Measurements from ENCODE around the gene TSPAN3. TPM values are rescaled to one million over a fixed set of nuclear protein-coding genes. Genes with fewer than 3 reads are reported as not detected.
A peak's percentile ranks its signal among the peaks of the same experiment; 100 is the strongest.

Gene TSPAN3
- total and polyA plus RNA-seq, 10 of the 15 experiments (the other 5 are each of a cell fraction or from before 2014, with no cell fraction given): 18.9 to 114 (median 57.2) TPM

DNA sequence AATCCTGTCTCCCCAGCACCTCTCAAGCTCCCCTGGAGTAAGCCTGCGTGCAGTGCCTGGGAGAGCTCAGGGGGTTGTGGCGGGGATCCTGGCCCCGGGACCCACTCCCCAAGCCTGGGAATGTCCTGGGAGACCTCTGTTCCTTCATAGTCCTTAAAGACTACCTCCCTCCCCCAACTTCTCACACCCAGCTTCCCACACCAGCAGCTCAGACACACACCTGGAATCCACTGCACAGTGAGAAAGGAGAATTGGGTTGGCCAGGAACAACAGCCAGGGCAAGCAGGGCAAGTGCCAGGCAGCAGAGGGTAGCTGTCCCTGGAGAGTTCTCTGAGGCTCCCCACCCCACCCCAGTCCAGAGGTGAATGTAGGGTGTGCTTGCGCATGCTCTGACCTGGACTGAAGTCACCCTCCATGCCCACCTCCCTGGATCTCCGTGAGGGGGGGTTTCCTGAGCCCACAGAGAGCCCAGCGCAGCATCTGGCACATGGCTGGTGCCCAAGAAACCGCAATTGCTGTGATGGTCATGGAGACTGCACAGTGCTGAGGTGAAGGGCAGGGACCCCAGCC lies 53.7 kb downstream of the TSPAN3 start:
- POLR2A ChIA-PET: interaction anchor here (0.9 to 4.0 kb wide), 5 partner anchors 15 to 33 kb away, joined by 3 to 19 read pairs (median 3); no protein-coding TSS in a partner anchor
- Histone ChIP-seq H3K79me2 (ENCODE audit: control insufficient read depth, insufficient read depth, low read length) (no peaks in the 10 kb centered on the region), H3K4me2 (ENCODE audit: control insufficient read depth, insufficient read depth) (no peak overlapping the region), H4K20me1 (ENCODE audit: control insufficient read depth, insufficient read depth) (no peaks in the 10 kb centered on the region), H3K4me3 (no peak overlapping the region), H3K9ac (ENCODE audit: control insufficient read depth, insufficient read depth, low read length) (no peak overlapping the region), H3K9me3 (replicated peaks; ENCODE audit: control insufficient read depth, insufficient read depth, low read length) (no peaks in the 10 kb centered on the region), H3K27ac (ENCODE audit: control insufficient read depth, insufficient read depth) (no peak overlapping the region), H3K36me3 (ENCODE audit: control insufficient read depth in 2 of 2, insufficient read depth in 2 of 2, low read length in 1 of 2) (no peaks in the 10 kb centered on the region), H3K27me3 (replicated peaks in 1 of 2; ENCODE audit: control insufficient read depth in 2 of 2, insufficient read depth in 2 of 2, low read length in 1 of 2) (no peaks in the 10 kb centered on the region), H3K4me1 (ENCODE audit: control insufficient read depth, insufficient read depth, low read length) (peaks cover 64% of the 10 kb centered on the region), H2AFZ (ENCODE audit: control insufficient read depth, low read depth, low read length) (no peak overlapping the region)
- DNase-seq (ENCODE audit: low read depth, low spot score): no peak
- SMC1A ChIA-PET (ENCODE audit: uncharacterized antibody, unreplicated experiment): interaction anchor here (1.0 to 22.2 kb wide), 5 partner anchors 19 to 404 kb away, joined by 3 to 375 read pairs (median 3); partner anchors contain the start of gene HMG20A
- no TSS peak for BruUV-seq (replicated peaks)
- FAIRE-seq: no peak
- WGBS (ENCODE audit: insufficient coverage, insufficient replicate concordance, low lambda C conversion rate, missing lambda C conversion rate): 81% methylated on average over 7 of the region's 7 CpGs
- RAD21 ChIA-PET (ENCODE audit: unreplicated experiment): interaction anchor here (0.7 to 15.5 kb wide), 6 partner anchors 13 to 1018 kb away, joined by 3 to 259 read pairs (median 6); no protein-coding TSS in a partner anchor
- in situ Hi-C loops (cut with MboI) (no loop called here), intact Hi-C loops (cut with micrococcal nuclease; ENCODE audit: unreplicated experiment) (no loop called here)
- CTCF ChIA-PET: interaction anchor here (0.8 to 6.4 kb wide), 5 partner anchors 8 to 526 kb away, joined by 3 to 57 read pairs (median 6); no protein-coding TSS in a partner anchor
- ATAC-seq: no peak
- TF ChIP-seq MEF2B (IDR thresholded peaks at IDR 0.05; ENCODE audit: partially characterized antibody, poor library complexity, severe bottlenecking): peak; percentile 16
- TF ChIP-seq NBN (IDR thresholded peaks at IDR 0.05): no peak

DNA sequence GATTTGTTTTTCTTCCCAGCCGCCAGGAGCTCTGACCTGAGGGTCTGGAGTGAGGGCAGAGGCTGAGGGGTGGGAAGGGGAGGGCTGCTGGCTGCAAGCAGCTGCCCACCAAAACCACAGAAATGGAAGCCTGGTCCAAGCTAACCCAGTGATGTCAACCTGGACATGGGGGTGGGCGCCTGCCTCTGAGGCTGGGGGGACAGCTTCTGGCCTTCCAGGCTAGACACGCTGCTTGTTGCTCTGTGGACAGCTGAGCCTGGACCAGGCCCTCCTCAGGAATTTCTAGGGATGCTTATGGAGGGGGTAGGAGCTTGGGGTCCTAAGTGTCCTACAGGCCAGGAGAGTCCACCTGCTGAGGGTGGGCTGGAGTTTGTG lies 54.6 kb downstream of the TSPAN3 start:
- no peaks in the 10 kb centered on the region for H4K20me1 ChIP-seq (ENCODE audit: control insufficient read depth, insufficient read depth)
- ChIA-PET CTCF (interaction anchor here (0.8 to 6.4 kb wide), 4 partner anchors 9 to 41 kb away, joined by 3 to 57 read pairs (median 6); no protein-coding TSS in a partner anchor), SMC1A (ENCODE audit: uncharacterized antibody, unreplicated experiment) (interaction anchor here (0.8 to 22.2 kb wide), 8 partner anchors 8 to 405 kb away, joined by 3 to 375 read pairs (median 3); partner anchors contain the start of gene HMG20A), POLR2A (interaction anchor here (0.5 to 4.0 kb wide), 6 partner anchors 10 to 29 kb away, joined by 3 to 19 read pairs (median 4); no protein-coding TSS in a partner anchor), RAD21 (ENCODE audit: unreplicated experiment) (interaction anchor here (0.8 to 15.5 kb wide), 5 partner anchors 14 to 38 kb away, joined by 3 to 259 read pairs (median 6); partner anchors contain the start of gene PSTPIP1)
- in situ Hi-C loops (cut with MboI): no loop called here
- no peaks in the 10 kb centered on the region for H3K27me3 ChIP-seq (replicated peaks in 1 of 2; ENCODE audit: control insufficient read depth in 2 of 2, insufficient read depth in 2 of 2, low read length in 1 of 2)
- TF ChIP-seq RAD51 (IDR thresholded peaks at IDR 0.05): no peak
- TF ChIP-seq, protein P1, sequence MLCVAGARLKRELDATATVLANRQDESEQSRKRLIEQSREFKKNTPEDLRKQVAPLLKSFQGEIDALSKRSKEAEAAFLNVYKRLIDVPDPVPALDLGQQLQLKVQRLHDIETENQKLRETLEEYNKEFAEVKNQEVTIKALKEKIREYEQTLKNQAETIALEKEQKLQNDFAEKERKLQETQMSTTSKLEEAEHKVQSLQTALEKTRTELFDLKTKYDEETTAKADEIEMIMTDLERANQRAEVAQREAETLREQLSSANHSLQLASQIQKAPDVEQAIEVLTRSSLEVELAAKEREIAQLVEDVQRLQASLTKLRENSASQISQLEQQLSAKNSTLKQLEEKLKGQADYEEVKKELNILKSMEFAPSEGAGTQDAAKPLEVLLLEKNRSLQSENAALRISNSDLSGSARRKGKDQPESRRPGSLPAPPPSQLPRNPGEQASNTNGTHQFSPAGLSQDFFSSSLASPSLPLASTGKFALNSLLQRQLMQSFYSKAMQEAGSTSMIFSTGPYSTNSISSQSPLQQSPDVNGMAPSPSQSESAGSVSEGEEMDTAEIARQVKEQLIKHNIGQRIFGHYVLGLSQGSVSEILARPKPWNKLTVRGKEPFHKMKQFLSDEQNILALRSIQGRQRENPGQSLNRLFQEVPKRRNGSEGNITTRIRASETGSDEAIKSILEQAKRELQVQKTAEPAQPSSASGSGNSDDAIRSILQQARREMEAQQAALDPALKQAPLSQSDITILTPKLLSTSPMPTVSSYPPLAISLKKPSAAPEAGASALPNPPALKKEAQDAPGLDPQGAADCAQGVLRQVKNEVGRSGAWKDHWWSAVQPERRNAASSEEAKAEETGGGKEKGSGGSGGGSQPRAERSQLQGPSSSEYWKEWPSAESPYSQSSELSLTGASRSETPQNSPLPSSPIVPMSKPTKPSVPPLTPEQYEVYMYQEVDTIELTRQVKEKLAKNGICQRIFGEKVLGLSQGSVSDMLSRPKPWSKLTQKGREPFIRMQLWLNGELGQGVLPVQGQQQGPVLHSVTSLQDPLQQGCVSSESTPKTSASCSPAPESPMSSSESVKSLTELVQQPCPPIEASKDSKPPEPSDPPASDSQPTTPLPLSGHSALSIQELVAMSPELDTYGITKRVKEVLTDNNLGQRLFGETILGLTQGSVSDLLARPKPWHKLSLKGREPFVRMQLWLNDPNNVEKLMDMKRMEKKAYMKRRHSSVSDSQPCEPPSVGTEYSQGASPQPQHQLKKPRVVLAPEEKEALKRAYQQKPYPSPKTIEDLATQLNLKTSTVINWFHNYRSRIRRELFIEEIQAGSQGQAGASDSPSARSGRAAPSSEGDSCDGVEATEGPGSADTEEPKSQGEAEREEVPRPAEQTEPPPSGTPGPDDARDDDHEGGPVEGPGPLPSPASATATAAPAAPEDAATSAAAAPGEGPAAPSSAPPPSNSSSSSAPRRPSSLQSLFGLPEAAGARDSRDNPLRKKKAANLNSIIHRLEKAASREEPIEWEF (IDR thresholded peaks at IDR 0.05; ENCODE audit: insufficient replicate concordance, low read depth, low read length): no peak
- no peaks in the 10 kb centered on the region for H3K36me3 ChIP-seq (ENCODE audit: control insufficient read depth in 2 of 2, insufficient read depth in 2 of 2, low read length in 1 of 2)
- no peaks in the 10 kb centered on the region for H3K9me3 ChIP-seq (replicated peaks; ENCODE audit: control insufficient read depth, insufficient read depth, low read length)
- H3K9ac ChIP-seq (ENCODE audit: control insufficient read depth, insufficient read depth, low read length): no peak overlapping the region
- peaks cover 55% of the 10 kb centered on the region for H3K4me1 ChIP-seq (ENCODE audit: control insufficient read depth, insufficient read depth, low read length)
- FAIRE-seq (no peak), DNase-seq (ENCODE audit: low read depth, low spot score) (no peak), ATAC-seq (no peak)
- no peak overlapping the region for H2AFZ ChIP-seq (ENCODE audit: control insufficient read depth, low read depth, low read length)
- no peaks in the 10 kb centered on the region for H3K79me2 ChIP-seq (ENCODE audit: control insufficient read depth, insufficient read depth, low read length)
- WGBS (ENCODE audit: insufficient coverage, insufficient replicate concordance, low lambda C conversion rate, missing lambda C conversion rate): 67% methylated on average over 3 of the region's 3 CpGs
- no peak overlapping the region for H3K27ac ChIP-seq (ENCODE audit: control insufficient read depth, insufficient read depth)
- intact Hi-C loops (cut with micrococcal nuclease; ENCODE audit: unreplicated experiment): no loop called here
- BruUV-seq (replicated peaks): no TSS peak
- no peak overlapping the region for H3K4me2 ChIP-seq (ENCODE audit: control insufficient read depth, insufficient read depth)
- no peak overlapping the region for H3K4me3 ChIP-seq
